Measurements from ENCODE around the gene SRSF12.

SRSF12 gene
- total RNA-seq, result 0 reads per million in 3 donors

GRCh38 chr6:89117211-89118108 lies at the start of gene SRSF12:
Gene SRSF12 (minus strand): TSS chr6:89118071. CDS start chr6:89117887, 184 bp downstream.
- Histone ChIP-seq H3K27ac (ENCODE audit: insufficient read depth, low read length, poor library complexity, severe bottlenecking) (no peak within 1 kb of the TSS), H3K4me3 (ENCODE audit: insufficient read depth, low read depth, low read length, poor library complexity, severe bottlenecking) (peak within 1 kb of the TSS; percentile 59), H3K9me3 (ENCODE audit: control insufficient read depth, low read length) (no peaks in the 10 kb centered on the region), H3K4me1 (ENCODE audit: control insufficient read depth, insufficient read depth, low read length, poor library complexity, severe bottlenecking) (peaks cover 5% of the 10 kb centered on the region), H3K36me3 (ENCODE audit: control insufficient read depth, insufficient read depth, low read length) (no peaks in the 10 kb centered on the region), H3K27me3 (replicated peaks; ENCODE audit: control insufficient read depth, insufficient read depth, low read length, poor library complexity, severe bottlenecking) (peaks cover 3% of the 10 kb centered on the region)
- peak in 2 of 3 donors; percentile 3 to 9 for DNase-seq

GRCh38 chr6:89162047-89162371 lies 44.1 kb upstream of the SRSF12 start:
- Histone ChIP-seq H3K27me3 (replicated peaks; ENCODE audit: control insufficient read depth, insufficient read depth, low read length, poor library complexity, severe bottlenecking) (no peaks in the 10 kb centered on the region), H3K27ac (ENCODE audit: insufficient read depth, low read length, poor library complexity, severe bottlenecking) (no peak overlapping the region), H3K9me3 (ENCODE audit: control insufficient read depth, low read length) (no peaks in the 10 kb centered on the region), H3K4me3 (ENCODE audit: insufficient read depth, low read depth, low read length, poor library complexity, severe bottlenecking) (no peak overlapping the region), H3K4me1 (ENCODE audit: control insufficient read depth, insufficient read depth, low read length, poor library complexity, severe bottlenecking) (no peaks in the 10 kb centered on the region), H3K36me3 (ENCODE audit: control insufficient read depth, insufficient read depth, low read length) (peaks cover 16% of the 10 kb centered on the region)
- DNase-seq, result no peak

GRCh38 chr6:89161326-89162046 lies 43.6 kb upstream of the SRSF12 start:
- Histone ChIP-seq H3K27me3 (replicated peaks; ENCODE audit: control insufficient read depth, insufficient read depth, low read length, poor library complexity, severe bottlenecking) (no peaks in the 10 kb centered on the region), H3K4me3 (ENCODE audit: insufficient read depth, low read depth, low read length, poor library complexity, severe bottlenecking) (no peak overlapping the region), H3K27ac (ENCODE audit: insufficient read depth, low read length, poor library complexity, severe bottlenecking) (no peak overlapping the region), H3K9me3 (ENCODE audit: control insufficient read depth, low read length) (no peaks in the 10 kb centered on the region), H3K36me3 (ENCODE audit: control insufficient read depth, insufficient read depth, low read length) (peaks cover 16% of the 10 kb centered on the region), H3K4me1 (ENCODE audit: control insufficient read depth, insufficient read depth, low read length, poor library complexity, severe bottlenecking) (no peaks in the 10 kb centered on the region)
- DNase-seq, result no peak

- no peaks in the 10 kb centered on the region for H3K27me3 ChIP-seq (replicated peaks; ENCODE audit: control insufficient read depth, insufficient read depth, low read length, poor library complexity, severe bottlenecking)
- H3K4me3 ChIP-seq (ENCODE audit: insufficient read depth, low read depth, low read length, poor library complexity, severe bottlenecking), result no peak overlapping the region
- no peak for DNase-seq
- H3K4me1 ChIP-seq (ENCODE audit: control insufficient read depth, insufficient read depth, low read length, poor library complexity, severe bottlenecking), result no peaks in the 10 kb centered on the region
- no peak overlapping the region for H3K27ac ChIP-seq (ENCODE audit: insufficient read depth, low read length, poor library complexity, severe bottlenecking)
- no peaks in the 10 kb centered on the region for H3K9me3 ChIP-seq (ENCODE audit: control insufficient read depth, low read length)
- peaks cover 16% of the 10 kb centered on the region for H3K36me3 ChIP-seq (ENCODE audit: control insufficient read depth, insufficient read depth, low read length)
Measured at GRCh38 chr6:89160331-89161092, 42.6 kb upstream of the SRSF12 start.

- no peak overlapping the region for H3K4me3 ChIP-seq (ENCODE audit: insufficient read depth, low read depth, low read length, poor library complexity, severe bottlenecking)
- no peaks in the 10 kb centered on the region for H3K27me3 ChIP-seq (replicated peaks; ENCODE audit: control insufficient read depth, insufficient read depth, low read length, poor library complexity, severe bottlenecking)
- no peak overlapping the region for H3K27ac ChIP-seq (ENCODE audit: insufficient read depth, low read length, poor library complexity, severe bottlenecking)
Measured at GRCh38 chr6:89154131-89154530, 36.3 kb upstream of the SRSF12 start.

GRCh38 chr6:89148016-89148750 lies 30.3 kb upstream of the SRSF12 start:
- Histone ChIP-seq H3K9me3 (ENCODE audit: control insufficient read depth, low read length) (no peaks in the 10 kb centered on the region), H3K27ac (ENCODE audit: insufficient read depth, low read length, poor library complexity, severe bottlenecking) (no peak overlapping the region), H3K36me3 (ENCODE audit: control insufficient read depth, insufficient read depth, low read length) (no peaks in the 10 kb centered on the region), H3K27me3 (replicated peaks; ENCODE audit: control insufficient read depth, insufficient read depth, low read length, poor library complexity, severe bottlenecking) (no peaks in the 10 kb centered on the region), H3K4me3 (ENCODE audit: insufficient read depth, low read depth, low read length, poor library complexity, severe bottlenecking) (no peak overlapping the region), H3K4me1 (ENCODE audit: control insufficient read depth, insufficient read depth, low read length, poor library complexity, severe bottlenecking) (peaks cover 3% of the 10 kb centered on the region)
- no peak for DNase-seq

More at GRCh38 chr6:89154131-89154530, 36.3 kb upstream of the SRSF12 start:
- Histone ChIP-seq H3K9me3 (ENCODE audit: control insufficient read depth, low read length) (no peaks in the 10 kb centered on the region), H3K36me3 (ENCODE audit: control insufficient read depth, insufficient read depth, low read length) (no peaks in the 10 kb centered on the region), H3K4me1 (ENCODE audit: control insufficient read depth, insufficient read depth, low read length, poor library complexity, severe bottlenecking) (no peaks in the 10 kb centered on the region)
- no peak for DNase-seq

- Histone ChIP-seq H3K36me3 (ENCODE audit: control insufficient read depth, insufficient read depth, low read length) (no peaks in the 10 kb centered on the region), H3K9me3 (ENCODE audit: control insufficient read depth, low read length) (no peaks in the 10 kb centered on the region), H3K27me3 (replicated peaks; ENCODE audit: control insufficient read depth, insufficient read depth, low read length, poor library complexity, severe bottlenecking) (no peaks in the 10 kb centered on the region), H3K4me3 (ENCODE audit: insufficient read depth, low read depth, low read length, poor library complexity, severe bottlenecking) (peak overlapping the region; percentile 90), H3K4me1 (ENCODE audit: control insufficient read depth, insufficient read depth, low read length, poor library complexity, severe bottlenecking) (peaks cover 3% of the 10 kb centered on the region), H3K27ac (ENCODE audit: insufficient read depth, low read length, poor library complexity, severe bottlenecking) (peak overlapping the region; percentile 69)
- DNase-seq, result no peak
Measured at GRCh38 chr6:89146718-89147700, 29.1 kb upstream of the SRSF12 start.

GRCh38 chr6:89145956-89146717 lies 28.3 kb upstream of the SRSF12 start, which contains the start of gene PM20D2:
Gene PM20D2 (plus strand): TSS chr6:89146055. CDS start chr6:89146145, 90 bp downstream.
- Histone ChIP-seq H3K9me3 (ENCODE audit: control insufficient read depth, low read length) (no peaks in the 10 kb centered on the region), H3K36me3 (ENCODE audit: control insufficient read depth, insufficient read depth, low read length) (no peaks in the 10 kb centered on the region), H3K27ac (ENCODE audit: insufficient read depth, low read length, poor library complexity, severe bottlenecking) (peak within 1 kb of the TSS; percentile 69), H3K4me1 (ENCODE audit: control insufficient read depth, insufficient read depth, low read length, poor library complexity, severe bottlenecking) (peaks cover 3% of the 10 kb centered on the region), H3K4me3 (ENCODE audit: insufficient read depth, low read depth, low read length, poor library complexity, severe bottlenecking) (peak within 1 kb of the TSS; percentile 90), H3K27me3 (replicated peaks; ENCODE audit: control insufficient read depth, insufficient read depth, low read length, poor library complexity, severe bottlenecking) (no peaks in the 10 kb centered on the region)
- peak; percentile 25 to 36 (median 36) for DNase-seq
